Globus pallidus (tissue), 1 donor: ENCODE measurements around the gene PTPRT.

Experiments
- DNase-seq: peaks from one replicate; pipeline ENCODE4 v3.0.0-alpha.2; 2015; ENCODE audit warnings: low spot score

Gene PTPRT

DNA sequence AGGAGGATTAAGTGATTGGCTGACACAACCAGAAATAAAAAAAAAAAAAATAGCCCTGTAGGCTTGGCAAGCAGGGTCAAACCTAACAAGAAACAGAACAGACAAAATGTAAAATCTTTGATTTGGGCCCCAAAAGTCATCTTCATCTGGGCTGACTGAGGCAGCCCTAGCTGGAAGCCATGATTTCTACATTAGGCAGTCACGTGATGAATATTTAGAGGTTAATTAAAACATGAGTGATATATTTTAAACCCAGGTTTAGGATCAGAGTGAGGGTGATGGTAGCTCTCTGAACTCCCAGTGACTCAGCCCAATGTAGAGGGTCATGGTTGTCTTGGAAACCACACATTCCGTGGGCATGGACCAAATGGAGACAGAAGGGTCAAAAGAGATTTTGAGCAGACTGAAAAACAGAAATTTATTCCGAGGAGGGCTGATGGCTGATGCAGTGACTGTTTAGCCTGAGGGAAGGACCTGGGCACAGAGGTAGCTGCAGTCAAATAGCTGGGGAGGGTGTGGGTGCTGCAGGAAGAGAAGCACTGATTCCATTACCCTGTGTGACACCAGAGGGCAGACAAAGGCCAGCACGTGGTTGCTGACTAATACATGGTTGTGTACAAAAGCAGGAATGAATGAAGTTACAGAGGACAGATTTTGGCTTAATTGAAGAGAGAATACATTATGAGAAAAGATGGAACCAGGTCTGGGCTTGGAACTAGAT, 998.4 kb downstream of the PTPRT start:
- no peak for DNase-seq

DNA sequence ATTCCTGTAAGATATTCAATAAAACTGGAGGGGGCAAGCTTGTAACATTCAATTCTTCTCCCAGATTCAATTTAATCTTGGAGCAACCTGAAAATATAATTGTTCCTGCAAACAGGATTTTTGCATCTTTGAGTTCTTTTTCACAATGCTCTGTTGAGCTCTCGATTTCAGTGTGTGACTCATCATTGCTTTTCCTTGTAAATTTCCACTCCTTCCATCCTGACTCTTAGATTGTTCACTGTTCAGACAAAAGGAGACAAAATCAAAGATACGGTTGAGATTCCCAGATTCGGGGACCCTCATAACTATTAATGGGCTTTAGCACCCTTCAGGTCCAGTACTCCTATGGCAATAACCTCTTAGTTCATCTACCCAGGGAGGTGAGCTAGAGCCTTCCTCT, 999.6 kb downstream of the PTPRT start:
- DNase-seq: no peak

DNA sequence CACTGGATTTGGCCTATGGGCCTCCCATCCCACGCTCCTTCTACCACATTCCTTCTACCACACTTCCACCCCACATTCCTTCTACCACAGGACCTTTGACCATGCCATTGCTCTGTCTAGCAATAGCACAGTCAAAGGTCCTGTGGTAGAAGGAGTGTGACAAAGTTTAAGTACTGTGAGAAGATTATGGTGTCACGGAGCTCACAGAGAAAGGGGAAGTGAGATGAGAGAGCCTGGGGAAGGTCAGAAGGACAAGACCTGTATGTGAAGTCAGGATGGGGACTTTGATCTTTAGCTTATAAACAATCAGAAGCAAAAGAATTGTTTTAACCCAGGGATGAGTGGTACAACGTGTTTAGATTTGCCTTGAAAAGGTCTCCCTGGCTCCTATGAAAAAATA, 1003.4 kb downstream of the PTPRT start:
- no peak for DNase-seq

DNA sequence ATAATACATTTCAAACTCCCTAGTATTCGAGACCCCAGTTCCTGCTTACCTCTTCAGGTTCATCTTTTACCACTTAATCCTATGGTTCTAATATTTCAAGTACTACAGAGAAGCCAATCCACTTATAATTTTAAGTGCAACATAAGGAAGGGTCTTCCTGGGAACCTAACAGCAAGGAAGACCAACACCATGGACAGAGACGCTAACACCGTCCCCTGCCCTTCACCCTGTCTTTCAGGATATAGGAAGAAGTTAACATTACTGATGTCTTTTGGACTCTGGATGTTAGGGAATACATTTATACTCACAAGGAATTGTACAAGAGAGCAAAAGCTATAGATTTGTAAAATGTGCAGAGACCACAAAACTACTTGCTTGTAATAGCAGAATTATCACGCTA, 1006.6 kb downstream of the PTPRT start:
- DNase-seq: no peak

DNA sequence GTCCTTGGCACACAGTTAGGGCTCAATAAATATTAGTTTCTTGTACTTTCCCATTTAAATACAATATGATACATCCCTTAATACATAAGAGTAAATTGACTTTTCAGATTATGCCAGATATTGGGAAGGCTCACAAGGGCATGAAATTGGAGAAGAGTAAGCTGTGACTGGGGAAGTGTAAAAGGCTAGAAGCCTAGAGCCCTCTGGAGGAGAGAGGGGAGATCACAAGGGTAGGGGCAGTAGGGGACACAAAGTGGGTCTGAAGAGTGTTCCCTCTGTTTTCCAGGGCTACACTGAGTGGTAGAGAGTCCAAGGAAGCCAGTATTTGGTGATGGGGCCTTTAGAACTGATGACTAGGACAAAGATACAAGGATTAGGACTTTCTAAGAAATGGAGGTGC, 1008.6 kb downstream of the PTPRT start:
- no peak for DNase-seq

DNA sequence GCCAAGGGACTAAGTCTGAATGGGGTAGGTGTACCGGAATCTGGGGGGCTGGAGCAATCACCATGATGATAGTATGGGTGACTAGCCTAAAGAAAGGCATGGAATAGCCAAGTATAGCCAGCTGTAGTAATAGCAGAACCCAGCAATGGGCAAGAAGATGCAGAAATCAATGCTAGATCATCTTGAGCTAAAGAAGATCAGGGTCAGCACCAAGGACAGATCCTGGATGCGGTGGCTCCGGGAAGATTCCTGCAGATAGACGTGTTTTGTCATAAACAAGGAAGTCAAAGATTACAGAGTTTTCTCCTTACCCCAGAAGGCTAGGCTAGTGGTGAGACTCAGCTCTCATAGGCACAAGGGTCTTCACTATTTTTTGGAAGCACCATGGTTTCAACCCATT, 1009.9 kb downstream of the PTPRT start:
- DNase-seq: no peak

DNA sequence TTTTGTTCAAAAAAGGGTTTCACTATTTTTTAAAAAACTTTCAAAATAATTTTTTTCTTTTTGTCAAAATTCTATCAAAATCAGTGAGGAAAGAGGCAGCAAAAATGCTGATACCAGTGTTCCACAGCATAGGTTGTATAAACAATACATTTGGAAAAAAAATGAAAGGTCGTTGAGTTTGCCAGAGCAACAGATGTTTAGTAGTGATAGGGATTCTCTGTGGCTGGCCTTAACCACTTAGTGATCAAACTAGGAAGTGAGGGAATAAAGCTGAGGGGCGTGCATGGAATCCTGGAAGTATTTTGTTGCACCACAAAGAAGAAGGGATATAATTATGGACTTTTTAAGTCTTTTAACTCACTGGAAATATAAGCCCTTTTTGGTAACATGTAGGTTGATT, 1016.3 kb downstream of the PTPRT start:
- no peak for DNase-seq

DNA sequence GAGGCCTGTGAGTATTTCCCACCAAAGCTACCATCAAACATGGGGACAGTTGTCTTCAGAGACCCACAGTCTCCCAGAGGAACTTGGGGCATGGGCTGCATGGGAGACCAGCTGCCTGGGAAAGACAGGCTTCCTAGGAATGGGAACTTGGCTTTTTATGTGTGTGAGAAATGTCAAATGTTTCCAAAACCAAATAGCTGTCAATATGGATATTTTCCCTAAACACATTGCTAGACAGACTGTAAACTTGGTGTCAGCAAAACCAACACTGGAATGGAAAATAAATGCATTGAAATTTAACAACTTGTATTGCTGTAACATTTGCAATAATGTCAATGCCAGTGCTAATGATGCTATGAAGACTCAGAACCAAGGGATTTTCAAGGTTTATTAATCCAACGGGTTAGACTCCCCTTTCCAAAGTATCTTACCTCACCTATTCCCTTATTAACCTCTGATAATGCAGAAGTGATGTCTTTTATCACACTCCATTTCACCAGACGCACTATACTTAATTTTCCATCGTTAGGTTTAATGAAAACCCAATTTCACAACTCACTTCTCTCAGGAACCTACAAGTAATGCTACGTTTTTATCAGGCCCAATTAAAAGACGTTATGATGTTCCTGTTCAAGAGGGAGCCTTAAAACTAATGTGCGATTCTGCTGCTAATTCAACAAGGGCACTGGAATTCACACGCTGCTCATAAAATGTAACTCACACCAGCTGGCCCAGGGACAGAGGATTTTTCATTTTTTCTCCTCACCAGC, 1025.4 kb downstream of the PTPRT start:
- no peak for DNase-seq

DNA sequence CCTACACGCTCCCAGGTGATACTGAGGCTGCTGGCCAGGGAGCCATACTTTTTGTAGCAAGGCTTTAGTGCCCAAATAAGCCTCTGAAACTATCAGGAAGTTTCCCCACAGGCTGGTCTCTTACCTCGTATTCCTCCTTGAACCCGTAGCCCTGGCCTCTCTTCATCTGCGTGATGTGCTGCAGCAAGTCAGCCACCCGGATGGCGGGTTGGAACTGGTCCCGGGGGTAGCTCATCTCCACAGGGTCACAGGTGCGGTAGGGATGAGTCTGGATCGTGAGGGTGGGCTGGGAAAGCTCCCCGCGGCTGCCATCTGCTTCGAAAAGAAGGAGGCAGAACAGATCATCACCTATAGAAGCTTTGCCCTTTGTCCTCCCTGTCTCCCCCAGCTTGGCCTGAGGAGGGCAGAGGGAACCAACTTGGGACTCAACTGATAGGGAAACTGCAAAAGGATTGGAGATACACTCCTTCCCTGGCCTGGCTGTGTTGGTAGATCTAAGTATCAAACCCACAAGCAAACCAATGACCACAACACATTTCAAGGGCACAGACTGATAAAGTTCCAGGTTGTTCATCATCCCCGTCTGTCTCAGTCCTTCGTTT, 1028.4 kb downstream of the PTPRT start:
- no peak for DNase-seq

DNA sequence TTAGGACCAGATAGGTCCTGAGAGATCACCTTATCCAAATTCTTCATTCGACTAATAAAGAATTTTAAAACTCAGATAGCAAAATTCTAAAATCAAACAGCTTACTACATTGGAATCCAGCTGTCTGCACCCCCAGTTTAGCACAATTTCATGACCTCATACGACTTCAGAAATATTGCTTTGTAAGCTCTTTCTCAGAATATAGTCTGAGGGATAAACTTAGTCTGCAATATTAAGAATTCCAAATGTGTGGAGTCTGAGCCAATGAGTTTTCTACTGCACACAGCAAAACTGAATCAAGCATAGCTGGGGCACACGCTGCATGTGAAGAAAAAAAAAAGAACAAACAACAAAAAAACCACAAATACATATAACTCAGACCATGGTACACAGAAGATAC, 1029.9 kb downstream of the PTPRT start:
- no peak for DNase-seq

DNA sequence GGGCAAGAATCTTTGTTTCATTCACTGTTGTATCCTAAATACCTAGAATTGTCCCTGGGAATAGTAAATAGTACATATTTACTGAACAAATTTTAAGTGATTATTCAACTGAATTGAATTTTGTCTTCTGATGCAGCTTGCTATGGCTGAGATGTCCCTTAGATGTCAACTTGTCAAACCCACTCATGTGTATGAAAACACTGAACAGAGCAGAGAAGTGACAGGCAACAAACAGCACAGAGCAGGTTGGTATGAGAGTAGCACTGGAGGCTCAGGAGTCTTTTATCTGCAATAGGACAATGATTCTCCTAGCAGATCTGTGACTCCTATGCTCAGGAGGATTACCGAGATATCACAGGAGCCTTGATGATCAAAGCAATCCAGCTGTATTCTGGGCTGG, 1031.4 kb downstream of the PTPRT start:
- DNase-seq: no peak

DNA sequence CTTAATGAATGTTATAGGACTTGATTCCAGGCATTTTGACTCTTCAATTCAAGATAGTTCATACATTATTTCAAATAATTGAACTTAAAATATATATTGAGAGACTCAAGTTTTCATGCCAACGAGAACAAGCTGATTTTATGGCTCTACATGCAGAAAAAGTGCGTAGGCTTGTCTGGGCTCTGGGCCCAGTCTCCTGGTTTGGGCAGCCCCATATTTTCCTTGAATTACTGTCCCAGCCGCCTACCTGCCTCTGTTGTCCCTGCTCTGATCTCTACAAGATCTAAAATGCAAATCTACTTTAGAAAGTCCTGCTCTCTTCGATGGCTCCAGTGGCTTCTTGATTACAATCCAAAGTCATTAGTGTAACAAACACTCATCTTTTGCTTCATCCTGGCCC, 1034.1 kb downstream of the PTPRT start:
- DNase-seq: no peak

DNA sequence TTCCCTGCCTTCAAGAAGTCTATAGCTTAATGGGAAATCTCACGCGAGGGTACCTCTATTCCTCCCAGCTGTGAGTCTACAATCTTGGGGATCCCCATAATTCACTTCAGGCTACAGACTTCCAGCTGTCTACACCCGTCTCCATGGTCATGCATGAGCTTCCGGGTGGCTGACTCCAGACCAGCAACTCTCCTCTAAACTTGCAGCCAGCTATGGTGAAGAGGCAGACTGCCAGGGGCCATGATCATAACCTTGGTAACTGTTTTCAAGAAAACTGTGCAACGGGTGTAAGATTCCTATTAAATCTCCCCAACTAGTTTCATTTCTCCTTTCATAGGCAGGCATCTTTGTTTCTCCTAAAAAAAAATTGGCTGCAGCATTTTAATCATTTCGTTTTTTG, 1037.1 kb downstream of the PTPRT start:
- DNase-seq: peak; percentile 5

DNA sequence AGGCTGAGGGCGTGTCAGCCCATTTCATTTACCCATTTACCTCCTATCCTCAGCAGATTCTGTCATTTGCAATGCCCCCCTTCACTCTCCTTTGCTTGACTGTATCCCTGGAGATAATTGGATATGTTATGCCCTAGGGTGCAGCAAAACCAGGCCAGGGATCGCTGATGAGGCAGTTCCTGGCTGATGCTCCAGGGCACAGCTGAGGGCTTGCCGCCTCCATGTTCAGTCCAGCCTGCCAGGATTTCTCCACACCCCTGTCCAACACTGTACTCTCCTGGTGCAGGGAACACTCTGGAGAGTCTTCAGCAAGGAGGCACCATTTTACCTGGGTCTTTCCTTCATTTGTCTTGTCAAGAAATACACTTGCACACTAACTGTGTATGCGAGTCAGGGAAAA, 1039.5 kb downstream of the PTPRT start:
- DNase-seq: no peak

DNA sequence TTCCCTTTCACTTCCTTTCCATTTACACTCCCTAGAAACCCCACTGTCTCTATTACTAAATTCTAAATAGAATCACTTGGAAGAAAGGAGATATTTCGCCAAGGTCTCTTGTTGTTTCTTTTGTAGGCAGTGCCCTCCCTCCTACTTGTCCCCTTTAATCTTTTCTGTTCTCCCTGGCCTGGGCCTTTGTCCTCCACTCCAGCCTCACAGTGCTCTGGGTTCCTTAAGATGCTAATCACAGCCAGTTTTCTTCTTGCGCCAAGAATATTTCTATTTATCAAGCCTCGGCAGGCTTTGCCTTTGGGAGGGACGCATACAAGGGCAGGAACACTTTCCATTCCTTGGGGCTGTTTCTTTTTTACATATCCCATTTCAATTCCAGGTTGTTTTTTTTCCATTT, 1051.0 kb downstream of the PTPRT start:
- DNase-seq: peak; percentile 48

DNA sequence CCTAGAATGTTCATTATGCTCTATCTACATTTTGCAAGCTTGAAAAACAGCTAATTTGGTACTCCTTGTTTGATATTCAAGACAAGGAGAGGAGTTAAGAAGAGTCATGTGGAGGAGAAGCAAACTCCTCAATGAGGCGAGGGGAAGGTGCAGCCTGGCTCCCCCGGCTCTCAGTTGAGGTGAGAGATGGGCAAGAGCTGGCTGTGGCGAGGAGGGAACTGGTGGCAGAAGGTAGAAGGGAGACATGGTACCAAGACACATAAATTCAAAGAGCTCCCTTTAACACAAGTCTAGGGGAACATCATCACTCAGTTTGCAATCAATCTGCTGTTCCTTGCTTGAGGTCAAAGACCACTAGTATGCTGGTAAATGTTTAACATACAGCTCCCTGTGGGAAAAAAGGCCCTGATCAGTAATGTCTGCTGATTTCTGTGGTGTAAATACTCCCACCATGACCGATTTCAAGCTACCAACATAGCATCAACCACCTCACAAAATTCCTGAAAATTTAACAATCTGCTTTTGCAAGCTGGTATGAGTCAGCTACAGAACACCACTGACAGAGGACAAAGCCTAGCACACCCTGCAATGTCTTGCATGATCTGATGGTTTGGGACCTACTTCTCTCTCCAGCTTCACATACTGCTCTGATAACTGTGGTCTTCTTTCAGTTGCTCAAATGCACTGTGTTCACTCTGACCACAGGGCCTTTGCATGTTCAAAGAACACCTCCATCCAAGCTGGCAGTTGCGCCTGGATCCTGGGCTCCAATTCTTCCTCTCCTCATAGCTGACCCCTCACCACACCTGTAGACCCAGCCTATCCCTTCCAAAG, 1055.2 kb downstream of the PTPRT start:
- DNase-seq: no peak

DNA sequence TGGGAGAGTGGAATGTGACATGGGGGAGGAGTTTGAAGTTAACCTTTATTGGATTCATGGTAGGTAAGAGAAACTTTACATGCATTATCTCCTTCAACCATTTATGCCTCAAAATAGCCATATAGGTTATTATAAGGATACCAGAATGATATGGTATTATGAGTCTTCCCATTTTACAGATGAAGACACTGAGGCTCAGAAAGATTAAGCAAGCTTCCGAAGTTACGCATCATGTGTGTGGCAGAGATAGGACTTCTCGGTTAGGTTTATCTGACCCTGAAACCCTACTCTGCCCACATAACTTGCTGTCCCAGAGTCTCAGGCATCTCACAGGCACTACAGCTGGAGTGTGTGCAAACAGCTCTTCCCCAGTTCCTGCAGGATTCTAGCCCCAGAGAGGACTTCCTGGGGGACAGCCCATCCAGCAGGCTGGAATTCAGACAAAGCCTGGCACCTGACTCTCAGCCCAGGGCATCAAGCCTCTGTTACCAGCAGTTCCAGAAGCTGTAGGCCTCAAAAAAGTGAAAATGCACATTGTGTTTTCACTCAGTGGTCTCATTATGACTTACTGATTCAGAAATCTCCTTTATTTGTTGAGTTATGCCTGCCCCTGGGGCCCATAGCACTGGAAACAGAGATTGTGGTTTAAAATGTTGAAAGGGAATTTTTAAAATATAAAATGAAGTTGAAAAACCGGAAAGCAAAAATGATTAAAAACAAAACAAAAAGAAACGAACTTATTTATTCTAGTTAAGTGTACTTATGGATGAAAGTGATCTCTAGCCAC, 1058.7 kb downstream of the PTPRT start:
- DNase-seq: no peak

DNA sequence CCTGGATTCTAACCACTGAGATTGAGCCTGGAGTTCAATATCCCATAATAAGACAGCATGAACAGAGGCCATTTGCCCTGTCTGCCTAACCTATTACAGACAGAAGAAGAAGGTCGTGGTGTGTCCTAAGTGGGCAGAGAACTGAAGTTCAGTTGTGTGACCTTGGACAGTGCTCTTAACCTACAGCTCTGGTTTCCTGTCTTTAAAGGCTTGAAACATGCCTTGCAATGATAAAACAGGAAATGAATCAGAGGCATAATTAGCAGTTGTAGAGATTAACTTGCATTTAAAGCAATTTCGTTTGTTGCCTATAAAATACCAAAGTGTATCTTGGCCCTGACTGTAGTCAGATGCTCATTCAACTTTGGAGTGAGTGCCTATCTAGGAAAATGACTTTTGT, 1064.3 kb downstream of the PTPRT start:
- DNase-seq: no peak

DNA sequence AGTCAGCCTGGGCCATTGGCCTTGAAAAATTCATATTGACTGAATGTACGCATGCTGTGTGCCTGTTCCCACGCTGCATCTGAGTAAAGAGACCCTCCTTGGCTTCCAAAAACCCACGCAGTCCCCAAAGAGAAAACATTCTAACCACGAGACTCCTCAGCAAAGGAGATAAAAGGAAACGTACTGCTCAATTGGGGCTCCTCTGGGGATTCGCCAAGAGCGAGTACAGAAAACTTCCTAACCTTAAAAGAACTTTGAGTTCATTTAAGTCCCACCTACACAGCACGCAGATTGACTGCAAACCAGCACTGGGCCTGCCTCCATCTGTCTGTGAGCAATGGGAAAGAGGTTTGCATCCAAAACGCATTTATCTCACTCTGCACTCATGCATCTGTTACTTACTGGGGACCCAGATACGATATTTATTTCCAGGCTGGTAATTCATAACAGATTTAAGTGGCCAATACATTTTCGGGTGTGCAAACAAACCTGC, 1065.7 kb downstream of the PTPRT start:
- no peak for DNase-seq

DNA sequence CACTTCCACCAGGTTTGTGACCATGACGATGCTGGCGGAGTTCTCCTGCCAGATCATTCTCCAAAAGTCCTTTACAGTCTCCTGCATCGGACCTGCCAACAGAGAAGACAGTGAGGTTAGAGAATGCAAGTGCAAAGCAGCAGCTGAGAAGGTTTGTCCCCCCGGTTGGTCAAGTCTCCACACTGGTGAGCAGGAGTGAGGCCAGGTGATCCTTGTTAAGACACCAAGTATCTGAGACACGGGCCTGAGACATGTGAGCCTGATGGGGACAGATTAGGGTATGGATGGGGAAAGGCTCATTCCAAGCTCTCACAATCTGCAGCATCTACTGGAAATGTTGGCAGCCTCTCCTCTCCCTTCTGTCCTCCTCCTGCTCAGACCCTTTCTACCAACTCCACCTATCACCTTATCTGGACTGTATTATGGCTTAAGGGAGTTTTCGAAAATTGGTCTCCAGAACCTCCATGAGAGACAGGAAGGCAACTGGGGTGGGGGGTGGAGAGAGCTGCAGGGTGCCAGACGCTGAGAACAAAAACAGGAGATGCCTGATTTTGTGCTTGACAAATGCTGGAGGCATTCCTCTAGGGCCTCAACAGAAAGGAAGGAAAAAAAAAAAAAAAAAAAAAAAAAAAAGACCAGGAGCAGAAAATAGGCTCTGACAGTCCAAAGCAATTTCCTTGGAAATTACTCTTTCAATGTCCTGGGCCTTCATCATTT, 1071.1 kb downstream of the PTPRT start:
- DNase-seq: no peak

DNA sequence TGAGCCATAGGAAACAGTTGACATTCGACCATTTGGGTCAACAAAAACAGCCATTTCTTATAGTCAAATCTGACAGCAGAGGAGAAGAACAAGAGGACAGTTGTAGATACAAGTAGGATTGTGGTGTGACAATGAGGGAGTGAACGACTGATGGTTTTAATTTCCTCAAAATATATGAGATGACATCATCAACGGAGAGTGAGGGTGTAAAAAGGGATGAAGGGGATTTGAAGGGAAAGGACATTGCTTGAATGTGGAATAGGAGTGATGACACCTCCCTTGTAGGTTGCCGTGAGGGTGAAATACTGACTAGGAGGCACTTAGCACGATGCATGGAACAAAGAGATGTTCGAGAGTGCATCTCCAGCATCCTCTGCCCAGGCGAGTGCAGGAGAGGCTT, 1071.7 kb downstream of the PTPRT start:
- no peak for DNase-seq
